Measurements from ENCODE around the gene AP3D1. TPM values are rescaled to one million over a fixed set of nuclear protein-coding genes. Genes with fewer than 3 reads are reported as not detected.

AP3D1 gene
- total and polyA plus RNA-seq, 3 donors from 2014 or later, result 134 to 204 (median 201) TPM

DNA sequence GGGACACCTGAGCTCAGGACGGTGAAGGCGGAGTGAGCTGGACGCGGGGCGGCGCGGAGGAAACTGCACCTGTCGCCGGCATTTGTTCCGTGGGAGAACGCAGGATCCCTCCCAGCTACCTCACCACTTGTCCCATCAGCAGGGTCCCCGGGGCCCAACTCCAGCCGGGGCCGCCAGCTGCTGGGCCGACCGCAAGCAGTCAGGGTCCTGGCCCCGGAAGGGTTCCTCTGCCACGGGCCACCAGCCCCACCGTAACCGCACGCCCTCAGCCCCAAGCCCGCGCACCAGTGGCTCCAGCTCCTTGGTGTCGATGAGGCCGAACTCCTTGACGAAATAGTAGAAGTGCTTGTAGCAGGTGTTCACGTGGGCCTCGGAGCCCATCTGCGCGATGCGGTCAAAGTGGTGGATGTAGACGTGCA is 74.8 kb downstream of the AP3D1 start:
- 81 to 83% methylated on average over 20 to 32 of the region's 32 CpGs for whole genome bisulfite sequencing, 2 donors
- intact Hi-C loops (cut with DNase I; ENCODE audit: low total_unique reads), result loop anchor here (10.0 kb wide), 1 partner anchor 52 kb away; no protein-coding TSS in a partner anchor
- H3K27ac ChIP-seq, result no peak overlapping the region
- no peaks in the 10 kb centered on the region for H3K27me3 ChIP-seq
- TF ChIP-seq, protein P1, sequence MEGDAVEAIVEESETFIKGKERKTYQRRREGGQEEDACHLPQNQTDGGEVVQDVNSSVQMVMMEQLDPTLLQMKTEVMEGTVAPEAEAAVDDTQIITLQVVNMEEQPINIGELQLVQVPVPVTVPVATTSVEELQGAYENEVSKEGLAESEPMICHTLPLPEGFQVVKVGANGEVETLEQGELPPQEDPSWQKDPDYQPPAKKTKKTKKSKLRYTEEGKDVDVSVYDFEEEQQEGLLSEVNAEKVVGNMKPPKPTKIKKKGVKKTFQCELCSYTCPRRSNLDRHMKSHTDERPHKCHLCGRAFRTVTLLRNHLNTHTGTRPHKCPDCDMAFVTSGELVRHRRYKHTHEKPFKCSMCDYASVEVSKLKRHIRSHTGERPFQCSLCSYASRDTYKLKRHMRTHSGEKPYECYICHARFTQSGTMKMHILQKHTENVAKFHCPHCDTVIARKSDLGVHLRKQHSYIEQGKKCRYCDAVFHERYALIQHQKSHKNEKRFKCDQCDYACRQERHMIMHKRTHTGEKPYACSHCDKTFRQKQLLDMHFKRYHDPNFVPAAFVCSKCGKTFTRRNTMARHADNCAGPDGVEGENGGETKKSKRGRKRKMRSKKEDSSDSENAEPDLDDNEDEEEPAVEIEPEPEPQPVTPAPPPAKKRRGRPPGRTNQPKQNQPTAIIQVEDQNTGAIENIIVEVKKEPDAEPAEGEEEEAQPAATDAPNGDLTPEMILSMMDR (IDR thresholded peaks at IDR 0.05), result no peak
- no peak for TF ChIP-seq POLR2A (IDR thresholded peaks at IDR 0.05)
- H3K36me3 ChIP-seq (ENCODE audit: low read depth, missing control alignments), result no peaks in the 10 kb centered on the region
- no peak for DNase-seq
- peaks cover 4% of the 10 kb centered on the region for H3K4me1 ChIP-seq
- H3K9me3 ChIP-seq, result no peaks in the 10 kb centered on the region
- H3K4me3 ChIP-seq, result no peak overlapping the region

DNA sequence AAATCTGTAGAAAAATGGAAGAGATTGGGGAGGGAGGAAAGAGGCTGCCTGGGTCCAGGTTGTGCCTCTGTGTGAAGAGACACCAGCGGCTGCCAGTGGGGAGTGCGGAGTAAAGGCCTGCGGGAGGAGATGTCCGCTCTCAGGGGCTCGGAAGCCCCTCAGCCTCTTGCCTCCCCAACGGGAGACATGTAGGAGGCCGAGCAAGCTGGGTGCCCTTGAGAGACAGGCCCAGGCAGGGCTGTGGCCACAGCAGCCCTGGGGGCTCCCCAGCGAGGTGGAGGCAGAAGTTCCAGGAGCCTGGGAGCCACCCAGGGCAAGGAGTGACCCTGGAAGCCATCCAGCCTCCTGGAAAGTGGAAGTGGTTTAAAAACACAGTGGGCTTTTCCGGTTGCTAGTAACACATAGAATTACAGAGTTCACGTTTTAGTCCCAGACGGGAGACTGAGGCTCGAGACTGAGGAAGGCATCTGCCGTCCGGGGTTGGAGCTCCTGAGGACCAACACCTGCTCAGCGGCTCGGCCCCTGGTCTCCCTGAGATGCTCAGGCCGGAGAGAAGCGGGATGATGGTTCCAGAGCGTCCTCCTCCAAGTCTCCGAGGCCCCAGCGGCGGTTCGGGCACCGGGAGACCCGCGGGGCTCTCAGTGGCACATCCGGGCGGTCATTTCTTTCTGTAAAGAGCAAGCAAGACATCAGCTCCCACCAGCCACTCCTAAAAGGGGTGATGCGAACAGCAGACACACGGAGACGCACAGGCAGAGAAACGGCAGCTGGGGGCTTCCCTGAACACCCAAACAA is 78.4 kb downstream of the AP3D1 start:
- WGBS, 2 donors, result 91% methylated on average over 22 to 32 of the region's 32 CpGs
- Histone ChIP-seq H3K27ac (no peak overlapping the region), H3K36me3 (ENCODE audit: low read depth, missing control alignments) (no peaks in the 10 kb centered on the region), H3K27me3 (no peaks in the 10 kb centered on the region), H3K4me3 (no peak overlapping the region), H3K9me3 (no peaks in the 10 kb centered on the region), H3K4me1 (peaks cover 23% of the 10 kb centered on the region)
- no peak for DNase-seq
- TF ChIP-seq POLR2A (IDR thresholded peaks at IDR 0.05), result no peak
- TF ChIP-seq, protein P1 (IDR thresholded peaks at IDR 0.05), result no peak
- intact Hi-C loops (cut with DNase I; ENCODE audit: low total_unique reads), result loop anchor here (10.0 kb wide), 1 partner anchor 48 kb away; no protein-coding TSS in a partner anchor

DNA sequence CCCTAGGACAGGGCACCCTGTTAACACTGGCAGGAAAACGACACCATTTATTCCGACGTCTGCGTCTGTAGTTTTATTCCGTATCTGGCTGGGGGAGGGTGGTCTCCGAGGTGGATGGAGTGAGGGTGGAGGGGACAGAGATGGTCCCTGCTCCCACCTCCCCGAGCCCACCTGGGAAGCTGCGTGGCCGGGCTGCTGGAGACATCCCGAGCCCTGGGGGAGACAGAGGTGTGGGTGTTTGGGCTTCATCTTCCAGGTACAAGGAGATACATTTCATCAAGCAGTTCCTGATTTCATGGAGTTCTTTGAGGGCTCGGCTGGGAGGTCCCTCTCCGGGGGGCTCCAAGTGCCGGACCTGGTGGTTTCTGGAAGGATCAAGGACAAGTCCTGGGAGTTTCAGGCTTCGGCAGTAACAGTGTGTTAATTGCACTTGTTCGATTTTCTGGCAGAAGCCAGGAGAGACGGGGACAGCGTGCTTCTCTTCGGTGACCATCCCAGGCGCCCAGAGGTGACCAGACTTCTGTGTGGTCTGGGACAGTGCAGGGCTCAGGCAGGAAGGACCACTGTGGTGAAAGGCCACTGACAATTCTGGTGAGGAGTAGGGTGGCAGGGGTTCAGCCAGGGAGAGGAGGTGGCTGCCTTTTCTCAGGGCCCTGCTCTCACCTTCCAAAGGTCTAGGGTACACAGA is 80.2 kb downstream of the AP3D1 start:
- peak overlapping the region; percentile 64 to 71 for H3K27ac ChIP-seq
- WGBS, 2 donors, result 54 to 69% methylated on average over 16 to 19 of the region's 19 CpGs

DNA sequence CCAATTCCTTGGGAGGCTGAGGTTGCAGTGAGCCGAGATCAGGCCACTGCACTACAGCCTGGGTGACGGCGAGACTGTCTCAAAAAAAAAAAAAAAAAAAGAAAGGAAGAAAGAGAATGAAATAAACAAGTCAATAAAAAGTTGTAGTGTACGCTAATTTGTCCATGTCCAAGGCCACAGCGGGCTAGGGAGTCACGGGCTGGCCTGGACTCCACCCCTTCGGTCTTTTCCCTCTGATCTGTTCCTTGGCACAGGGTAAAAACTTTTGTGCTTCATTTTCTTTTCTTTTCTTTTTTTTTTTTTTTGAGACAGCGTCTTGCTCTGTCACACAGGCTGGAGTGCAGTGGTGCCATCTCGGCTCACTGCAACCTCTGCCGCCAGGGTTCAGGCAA is 80.9 kb downstream of the AP3D1 start:
- 39 to 64% methylated on average over 10 of the region's 10 CpGs for WGBS, 2 donors
- peaks cover 25% of the 10 kb centered on the region for H3K4me1 ChIP-seq
- no peaks in the 10 kb centered on the region for H3K27me3 ChIP-seq
- TF ChIP-seq, protein P1 (IDR thresholded peaks at IDR 0.05), result no peak
- no peak for TF ChIP-seq POLR2A (IDR thresholded peaks at IDR 0.05)
- no peaks in the 10 kb centered on the region for H3K36me3 ChIP-seq (ENCODE audit: low read depth, missing control alignments)
- peak; percentile 78 for DNase-seq
- H3K4me3 ChIP-seq, result no peak overlapping the region
- H3K27ac ChIP-seq, result peak overlapping the region; percentile 64 to 71
- H3K9me3 ChIP-seq, result no peaks in the 10 kb centered on the region
- intact Hi-C loops (cut with DNase I; ENCODE audit: low total_unique reads), result loop anchor here (10.0 kb wide), 1 partner anchor 46 kb away; no protein-coding TSS in a partner anchor

More for the DNA sequence above, 80.2 kb downstream of the AP3D1 start:
- H3K4me3 ChIP-seq, result no peak overlapping the region
- no peak for TF ChIP-seq POLR2A (IDR thresholded peaks at IDR 0.05)
- TF ChIP-seq, protein P1 (IDR thresholded peaks at IDR 0.05), result no peak
- H3K27me3 ChIP-seq, result no peaks in the 10 kb centered on the region
- H3K9me3 ChIP-seq, result no peaks in the 10 kb centered on the region
- intact Hi-C loops (cut with DNase I; ENCODE audit: low total_unique reads), result loop anchor here (10.0 kb wide), 1 partner anchor 46 kb away; no protein-coding TSS in a partner anchor
- DNase-seq, result no peak
- H3K36me3 ChIP-seq (ENCODE audit: low read depth, missing control alignments), result no peaks in the 10 kb centered on the region
- peaks cover 23% of the 10 kb centered on the region for H3K4me1 ChIP-seq
